ENCODE measurements around the gene WNT3A.
A peak's percentile ranks its signal among the peaks of the same experiment; 100 is the strongest.

GRCh38 chr1:228013131-228013934 lies 6.5 kb downstream of the WNT3A start:
- no peak for TF ChIP-seq EZH2 (IDR thresholded peaks at IDR 0.05; ENCODE audit: low read length)
- peak in 1 of 3 experiments; percentile 5 for TF ChIP-seq CTCF (optimal IDR thresholded peaks at IDR 0.05 in 1 of 3, IDR thresholded peaks at IDR 0.05 in 1 of 3, conservative IDR thresholded peaks at IDR 0.05 in 1 of 3; ENCODE audit: extremely low read depth in 1 of 3, insufficient read depth in 2 of 3, low read length in 3 of 3)

Data from keratinocyte (primary cell).